ENCODE measurements around the gene ICA1.
"Not testable (repeated sequence)": the region's sequence is repeated elsewhere in the genome, so short reads cannot be mapped to it uniquely, and the experiment has no call there.

Gene ICA1

GRCh38 chr7:8261711-8262695 lies at the start of gene ICA1:
ICA1 (minus strand) TSS chr7:8262167; CDS start chr7:8235926, 26,241 bp downstream.
- H3K9me3 ChIP-seq (ENCODE audit: low read depth, low read length), result no peaks in the 10 kb centered on the region
- peak within 1 kb of the TSS; percentile 57 for H3K4me3 ChIP-seq
- H3K36me3 ChIP-seq (ENCODE audit: insufficient read depth, low read length), result no peaks in the 10 kb centered on the region
- H3K9ac ChIP-seq (ENCODE audit: insufficient read length), result no peak within 1 kb of the TSS
- no peak for DNase-seq (ENCODE audit: low read depth, low spot score)
- no peak for TF ChIP-seq FOXP2 (optimal IDR thresholded peaks at IDR 0.05; ENCODE audit: control extremely low read depth, extremely low read length, insufficient read depth)
- no peak for TF ChIP-seq POLR2AphosphoS5 (IDR thresholded peaks at IDR 0.05; ENCODE audit: borderline replicate concordance, low read depth, low read length)
- TF ChIP-seq EZH2 (IDR thresholded peaks at IDR 0.05), result peak; percentile 51
- no peak within 1 kb of the TSS for H3K27ac ChIP-seq

- no peaks in the 10 kb centered on the region for H3K36me3 ChIP-seq (ENCODE audit: insufficient read depth, low read length)
- TF ChIP-seq FOXP2 (optimal IDR thresholded peaks at IDR 0.05; ENCODE audit: control extremely low read depth, extremely low read length, insufficient read depth) (no peak), POLR2AphosphoS5 (IDR thresholded peaks at IDR 0.05; ENCODE audit: borderline replicate concordance, low read depth, low read length) (no peak), EZH2 (IDR thresholded peaks at IDR 0.05) (no peak)
- no peak overlapping the region for H3K4me3 ChIP-seq
- H3K9ac ChIP-seq (ENCODE audit: insufficient read length), result no peak overlapping the region
- no peaks in the 10 kb centered on the region for H3K9me3 ChIP-seq (ENCODE audit: low read depth, low read length)
- no peak for DNase-seq (ENCODE audit: low read depth, low spot score)
- no peak overlapping the region for H3K27ac ChIP-seq
Measured at GRCh38 chr7:8310876-8311275, 48.9 kb upstream of the ICA1 start.

GRCh38 chr7:8305625-8306388 lies 43.8 kb upstream of the ICA1 start:
- Histone ChIP-seq H3K36me3 (ENCODE audit: insufficient read depth, low read length) (no peaks in the 10 kb centered on the region), H3K4me3 (no peak overlapping the region), H3K27ac (no peak overlapping the region), H3K9ac (ENCODE audit: insufficient read length) (no peak overlapping the region), H3K9me3 (ENCODE audit: low read depth, low read length) (no peaks in the 10 kb centered on the region)
- no peak for DNase-seq (ENCODE audit: low read depth, low spot score)
- no peak for TF ChIP-seq EZH2 (IDR thresholded peaks at IDR 0.05)
- no peak for TF ChIP-seq POLR2AphosphoS5 (IDR thresholded peaks at IDR 0.05; ENCODE audit: borderline replicate concordance, low read depth, low read length)
- TF ChIP-seq FOXP2 (optimal IDR thresholded peaks at IDR 0.05; ENCODE audit: control extremely low read depth, extremely low read length, insufficient read depth), result no peak

- Histone ChIP-seq H3K36me3 (ENCODE audit: insufficient read depth, low read length) (no peaks in the 10 kb centered on the region), H3K27ac (no peak overlapping the region), H3K9me3 (ENCODE audit: low read depth, low read length) (no peaks in the 10 kb centered on the region), H3K4me3 (no peak overlapping the region), H3K9ac (ENCODE audit: insufficient read length) (no peak overlapping the region)
- no peak for DNase-seq (ENCODE audit: low read depth, low spot score)
- TF ChIP-seq POLR2AphosphoS5 (IDR thresholded peaks at IDR 0.05; ENCODE audit: borderline replicate concordance, low read depth, low read length) (no peak), FOXP2 (optimal IDR thresholded peaks at IDR 0.05; ENCODE audit: control extremely low read depth, extremely low read length, insufficient read depth) (no peak), EZH2 (IDR thresholded peaks at IDR 0.05) (no peak)
Measured at GRCh38 chr7:8305104-8305503, 43.1 kb upstream of the ICA1 start.

GRCh38 chr7:8303904-8304528 lies 42.0 kb upstream of the ICA1 start:
- Histone ChIP-seq H3K4me3 (no peak overlapping the region), H3K27ac (no peak overlapping the region), H3K36me3 (ENCODE audit: insufficient read depth, low read length) (no peaks in the 10 kb centered on the region), H3K9ac (ENCODE audit: insufficient read length) (no peak overlapping the region), H3K9me3 (ENCODE audit: low read depth, low read length) (no peaks in the 10 kb centered on the region)
- DNase-seq (ENCODE audit: low read depth, low spot score), result no peak
- TF ChIP-seq FOXP2 (optimal IDR thresholded peaks at IDR 0.05; ENCODE audit: control extremely low read depth, extremely low read length, insufficient read depth) (no peak), POLR2AphosphoS5 (IDR thresholded peaks at IDR 0.05; ENCODE audit: borderline replicate concordance, low read depth, low read length) (no peak), EZH2 (IDR thresholded peaks at IDR 0.05) (no peak)

- not testable (repeated sequence) for DNase-seq (ENCODE audit: low read depth, low spot score); H3K9ac ChIP-seq (ENCODE audit: insufficient read length); H3K9me3 ChIP-seq (ENCODE audit: low read depth, low read length); H3K27ac ChIP-seq; H3K4me3 ChIP-seq; H3K36me3 ChIP-seq (ENCODE audit: insufficient read depth, low read length)
Measured at GRCh38 chr7:8297023-8297422, 35.1 kb upstream of the ICA1 start.

- Histone ChIP-seq H3K9ac (ENCODE audit: insufficient read length) (no peak overlapping the region), H3K4me3 (no peak overlapping the region), H3K27ac (no peak overlapping the region), H3K9me3 (ENCODE audit: low read depth, low read length) (no peaks in the 10 kb centered on the region), H3K36me3 (ENCODE audit: insufficient read depth, low read length) (no peaks in the 10 kb centered on the region)
- TF ChIP-seq POLR2AphosphoS5 (IDR thresholded peaks at IDR 0.05; ENCODE audit: borderline replicate concordance, low read depth, low read length), result no peak
- no peak for TF ChIP-seq FOXP2 (optimal IDR thresholded peaks at IDR 0.05; ENCODE audit: control extremely low read depth, extremely low read length, insufficient read depth)
- no peak for TF ChIP-seq EZH2 (IDR thresholded peaks at IDR 0.05)
- no peak for DNase-seq (ENCODE audit: low read depth, low spot score)
Measured at GRCh38 chr7:8296362-8296659, 34.3 kb upstream of the ICA1 start.

- Histone ChIP-seq H3K4me3 (no peak overlapping the region), H3K9me3 (ENCODE audit: low read depth, low read length) (no peaks in the 10 kb centered on the region), H3K36me3 (ENCODE audit: insufficient read depth, low read length) (no peaks in the 10 kb centered on the region), H3K27ac (no peak overlapping the region), H3K9ac (ENCODE audit: insufficient read length) (no peak overlapping the region)
- TF ChIP-seq POLR2AphosphoS5 (IDR thresholded peaks at IDR 0.05; ENCODE audit: borderline replicate concordance, low read depth, low read length) (no peak), FOXP2 (optimal IDR thresholded peaks at IDR 0.05; ENCODE audit: control extremely low read depth, extremely low read length, insufficient read depth) (no peak), EZH2 (IDR thresholded peaks at IDR 0.05) (no peak)
- DNase-seq (ENCODE audit: low read depth, low spot score), result peak; percentile 83
Measured at GRCh38 chr7:8295638-8296361, 33.8 kb upstream of the ICA1 start.

Measured in SK-N-MC (cell line).